ENCODE measurements around the gene PDGFRB.

The PDGFRB gene

DNA sequence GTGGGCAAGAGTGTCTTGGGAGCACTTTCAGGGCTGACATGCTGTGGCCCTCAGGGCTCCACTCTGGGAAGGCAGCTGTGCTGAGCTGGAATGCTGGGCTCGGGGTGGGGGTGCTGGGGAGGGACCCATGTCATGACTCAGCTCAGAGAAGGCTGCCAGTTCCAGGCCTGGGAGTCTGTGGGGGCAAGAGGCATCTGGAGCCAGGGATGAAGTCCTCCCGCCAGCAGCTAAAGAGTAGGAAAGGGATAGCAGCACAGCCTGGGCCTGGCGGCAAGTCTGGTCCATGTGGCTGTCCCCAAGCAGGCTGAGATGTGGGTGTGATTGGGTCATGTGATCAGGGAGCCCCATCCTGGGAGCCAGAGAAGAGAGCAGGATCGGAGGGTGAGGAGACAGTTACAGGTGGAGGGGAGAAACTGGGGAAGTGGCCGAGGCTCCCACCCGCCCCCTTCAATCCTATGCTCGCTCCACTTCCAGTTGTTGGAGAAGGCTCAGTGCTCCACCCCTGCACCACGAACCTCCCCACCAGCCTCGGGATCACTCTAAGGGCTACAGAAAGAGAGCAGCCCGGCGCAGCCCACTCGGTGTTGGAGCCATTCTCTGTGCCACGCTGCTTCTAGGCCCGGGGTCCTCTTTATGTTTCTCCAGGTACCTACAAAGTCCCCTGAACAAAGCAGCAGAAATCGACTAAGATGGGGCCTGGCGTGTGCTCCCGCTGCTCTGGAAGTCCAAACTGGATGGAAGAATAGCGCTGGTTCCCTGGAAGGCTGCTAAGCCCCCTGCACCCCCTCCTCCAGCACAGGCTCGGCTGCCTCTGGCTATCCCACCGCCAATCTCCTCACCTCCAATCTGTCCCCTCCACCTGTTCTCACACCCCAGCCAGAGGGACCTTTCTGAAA is 12.0 kb downstream of the PDGFRB start:
- DNase-seq = no peak

DNA sequence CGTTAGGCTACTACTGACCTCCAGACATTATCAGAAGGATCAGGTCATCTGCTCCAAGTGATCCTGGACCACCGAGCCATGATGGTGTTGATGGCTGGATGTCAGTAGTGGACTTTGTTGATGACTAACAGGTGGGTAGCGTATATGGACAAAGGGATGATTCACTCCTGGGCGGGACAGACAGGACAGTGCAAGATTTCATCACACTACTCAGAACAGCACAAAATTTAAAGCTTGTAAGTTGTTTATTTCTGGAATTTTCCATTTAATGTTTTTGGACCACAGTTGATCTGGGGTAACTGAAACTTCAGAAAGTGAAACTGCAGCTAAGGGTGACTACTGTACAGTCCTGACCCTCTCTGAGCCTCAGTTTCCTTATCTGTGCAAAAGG is 12.7 kb downstream of the PDGFRB start:
- no peak for DNase-seq

DNA sequence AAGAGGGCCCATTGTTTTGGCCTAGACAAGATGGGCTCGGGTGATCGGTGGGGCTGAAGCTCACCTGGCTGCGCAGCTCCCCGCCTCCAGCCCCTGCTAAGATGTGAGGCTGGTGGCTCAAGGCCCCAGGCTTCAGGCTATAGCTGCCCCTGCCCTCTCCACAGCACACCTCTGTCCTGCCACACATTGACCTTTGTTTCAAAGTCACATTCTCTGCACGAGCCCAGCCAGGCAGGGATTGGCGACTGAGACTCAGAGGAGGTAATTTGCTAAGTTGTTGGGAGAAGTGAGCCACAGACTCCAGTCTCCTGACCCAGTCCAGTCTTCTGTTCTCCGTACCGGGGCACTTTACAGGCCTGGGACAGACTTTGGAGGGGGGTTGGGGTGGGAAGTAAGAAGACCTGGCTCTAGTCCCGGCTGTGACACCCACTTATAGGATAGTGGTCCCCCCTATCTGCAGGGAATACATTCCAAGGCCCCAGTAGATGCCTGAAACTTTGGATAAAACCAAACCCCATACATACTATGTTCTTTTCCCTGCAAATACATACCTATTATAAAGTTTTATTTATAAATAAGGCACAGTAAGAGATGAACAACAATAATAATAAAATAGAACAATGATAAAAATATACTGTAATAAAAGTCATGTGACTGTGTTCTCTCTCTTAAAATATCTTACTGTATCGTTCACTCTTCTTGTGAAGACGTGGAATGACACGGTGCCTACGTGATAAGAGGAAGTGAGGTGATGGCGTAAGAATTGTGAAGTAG is 13.3 kb downstream of the PDGFRB start:
- no peak for DNase-seq

DNA sequence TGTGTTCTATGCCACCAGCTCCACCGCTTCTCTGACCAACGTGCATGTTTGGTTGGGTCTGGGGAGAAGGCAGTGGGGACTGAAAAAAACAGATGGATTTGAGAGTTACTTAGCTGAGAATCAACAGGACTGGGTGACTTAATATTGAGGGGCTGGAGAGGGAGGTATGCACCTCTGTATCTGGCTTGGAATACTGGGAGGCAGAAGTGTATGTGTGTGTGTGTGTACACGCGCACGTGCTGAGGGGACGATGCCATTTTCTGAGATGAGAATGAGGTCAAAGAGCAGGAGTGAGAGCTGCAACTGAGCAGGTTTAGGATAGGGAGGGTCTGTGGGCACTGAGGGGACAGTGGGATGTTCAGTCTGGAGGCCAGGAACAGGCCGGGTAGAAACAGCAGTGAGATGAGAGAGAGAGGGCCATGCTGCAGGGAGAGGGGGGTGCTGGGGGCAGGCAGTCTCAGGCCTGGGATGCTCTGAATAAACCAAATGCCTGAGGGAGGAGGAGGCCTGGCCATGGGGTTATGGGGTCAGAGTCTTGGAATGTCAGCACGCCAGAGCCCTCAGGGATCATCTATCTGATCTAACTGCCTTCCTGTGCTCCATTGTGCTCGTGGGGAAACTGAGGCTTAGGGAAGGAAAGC is 14.0 kb downstream of the PDGFRB start:
- no peak for DNase-seq

DNA sequence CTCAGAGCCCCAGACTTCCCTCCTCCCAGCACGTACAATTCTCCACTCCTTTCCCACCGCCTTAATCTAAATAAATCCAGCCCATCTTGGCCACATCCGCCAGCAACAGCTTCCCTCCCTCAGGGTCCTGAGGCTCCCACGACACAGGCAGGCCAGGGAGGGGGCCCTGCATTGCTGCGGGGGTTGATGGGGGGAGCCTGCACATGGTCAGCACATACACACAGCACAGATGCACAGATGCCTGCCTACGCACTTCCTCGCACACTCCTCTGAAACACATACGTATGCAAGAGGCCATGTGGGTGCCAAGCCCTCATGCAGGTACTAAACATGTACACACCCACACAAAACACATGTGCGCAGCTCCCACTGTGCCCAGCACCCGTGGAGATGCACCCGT is 14.8 kb downstream of the PDGFRB start:
- DNase-seq = no peak

DNA sequence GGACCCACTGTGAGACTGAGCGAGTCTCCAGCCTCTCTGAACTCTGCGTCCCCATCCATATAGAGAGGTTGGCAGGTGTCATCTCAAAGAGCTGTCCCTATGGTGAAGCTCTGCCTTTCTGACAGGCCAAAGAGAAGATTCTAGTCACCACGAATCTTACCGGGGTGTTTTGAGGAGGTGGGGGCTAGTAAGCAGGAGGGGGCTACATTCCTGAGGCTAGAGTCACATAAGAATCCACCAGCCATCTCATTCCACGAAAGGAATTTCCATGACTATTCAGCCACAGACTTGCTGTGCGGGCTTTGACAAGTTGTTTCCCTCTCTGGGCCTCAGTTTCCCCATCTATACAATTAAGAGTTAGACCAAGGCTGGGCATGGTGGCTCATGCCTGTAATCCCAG is 16.3 kb downstream of the PDGFRB start:
- no peak for DNase-seq

DNA sequence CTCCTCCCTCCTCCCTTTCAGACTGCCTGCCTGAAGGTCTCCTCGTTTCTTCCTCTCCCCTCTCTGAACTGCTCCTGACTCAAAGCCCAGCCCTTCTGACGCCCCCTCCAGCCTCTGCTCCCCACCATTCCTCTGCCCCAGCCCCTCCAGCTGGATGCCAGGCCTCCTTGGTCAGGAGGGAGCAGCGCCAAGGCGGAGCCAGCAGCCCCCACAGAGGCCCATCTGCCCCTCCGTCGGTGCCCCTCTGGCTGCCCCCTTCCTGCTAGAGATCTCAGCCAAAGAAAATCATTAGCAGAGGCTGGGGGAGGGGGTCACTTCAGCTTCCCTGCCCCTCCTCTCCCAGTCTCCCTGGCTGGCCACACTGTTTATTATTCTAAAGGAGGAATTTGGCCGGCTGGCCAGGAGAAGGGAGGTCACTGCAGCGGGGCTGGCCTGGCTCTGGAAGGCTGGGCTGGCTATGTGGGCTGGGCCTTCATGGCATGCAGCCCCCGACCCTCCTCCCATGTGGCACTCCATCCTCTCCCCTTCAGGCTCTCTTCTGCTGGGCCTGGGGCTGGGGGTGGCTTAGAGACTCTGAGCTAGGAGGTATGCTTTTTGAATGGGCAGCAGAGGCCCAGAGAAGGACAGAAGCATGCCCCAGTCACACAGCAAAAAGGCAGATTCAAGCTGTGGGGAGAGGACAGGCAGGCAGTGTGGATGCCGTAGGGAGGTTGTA is 16.9 kb downstream of the PDGFRB start:
- no peak for DNase-seq

DNA sequence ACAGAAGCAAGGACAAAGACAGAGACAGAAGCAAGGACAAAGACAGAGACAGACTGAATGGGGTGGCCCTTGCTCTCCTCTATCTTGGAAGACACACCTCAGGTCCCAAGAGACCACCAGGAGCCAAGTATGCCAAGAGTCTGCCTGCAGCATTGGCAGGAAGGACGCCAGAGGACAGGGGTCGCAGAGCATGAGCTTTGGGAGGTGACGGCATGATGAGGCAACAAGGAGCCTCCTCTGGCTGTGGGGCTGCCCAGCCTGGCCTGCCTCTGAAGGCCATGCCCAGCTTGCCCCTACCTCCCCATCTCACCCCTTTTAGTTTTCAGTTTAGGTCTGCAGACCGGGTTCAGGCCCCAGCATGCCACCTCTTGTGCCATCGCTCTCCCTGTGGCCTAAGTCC is 17.6 kb downstream of the PDGFRB start:
- no peak for DNase-seq

DNA sequence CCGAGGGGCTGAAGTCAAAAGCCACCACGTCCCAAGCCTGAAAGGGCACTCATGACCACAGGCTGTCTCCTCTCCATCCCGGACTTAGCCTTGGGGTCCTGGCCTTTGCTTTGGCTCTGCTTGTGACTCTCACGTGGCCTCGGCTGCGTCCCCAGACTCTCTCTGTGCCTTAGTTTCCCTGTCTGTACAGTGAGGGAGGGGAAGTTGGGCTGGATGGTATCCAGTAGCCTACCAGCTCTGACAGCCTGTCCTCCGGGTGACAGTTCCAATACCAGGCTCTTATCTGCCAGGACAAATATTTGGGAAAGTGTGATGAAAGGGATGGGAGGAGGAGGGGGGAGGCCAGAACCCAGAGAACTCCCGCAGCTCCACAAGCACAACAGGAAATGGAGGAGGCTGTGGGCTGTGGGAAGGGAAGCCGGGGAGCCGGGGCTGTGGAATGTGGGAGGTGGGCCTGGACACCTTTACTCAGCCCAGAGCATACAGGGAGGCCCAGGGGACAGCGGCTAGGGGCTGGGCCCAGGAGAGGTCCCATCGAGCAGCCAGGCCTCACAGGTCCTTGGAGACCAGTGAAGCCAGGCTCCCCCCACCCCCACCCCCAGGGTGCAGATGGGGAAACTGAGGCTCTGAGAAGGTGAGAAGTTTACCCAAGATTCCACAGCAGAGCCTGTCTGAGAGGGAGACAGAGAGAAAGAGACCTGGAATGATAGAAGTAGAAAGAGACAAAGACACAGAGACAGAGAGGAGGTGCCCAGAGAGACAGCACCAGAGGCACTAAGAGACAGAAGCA is 18.3 kb downstream of the PDGFRB start:
- DNase-seq = no peak

DNA sequence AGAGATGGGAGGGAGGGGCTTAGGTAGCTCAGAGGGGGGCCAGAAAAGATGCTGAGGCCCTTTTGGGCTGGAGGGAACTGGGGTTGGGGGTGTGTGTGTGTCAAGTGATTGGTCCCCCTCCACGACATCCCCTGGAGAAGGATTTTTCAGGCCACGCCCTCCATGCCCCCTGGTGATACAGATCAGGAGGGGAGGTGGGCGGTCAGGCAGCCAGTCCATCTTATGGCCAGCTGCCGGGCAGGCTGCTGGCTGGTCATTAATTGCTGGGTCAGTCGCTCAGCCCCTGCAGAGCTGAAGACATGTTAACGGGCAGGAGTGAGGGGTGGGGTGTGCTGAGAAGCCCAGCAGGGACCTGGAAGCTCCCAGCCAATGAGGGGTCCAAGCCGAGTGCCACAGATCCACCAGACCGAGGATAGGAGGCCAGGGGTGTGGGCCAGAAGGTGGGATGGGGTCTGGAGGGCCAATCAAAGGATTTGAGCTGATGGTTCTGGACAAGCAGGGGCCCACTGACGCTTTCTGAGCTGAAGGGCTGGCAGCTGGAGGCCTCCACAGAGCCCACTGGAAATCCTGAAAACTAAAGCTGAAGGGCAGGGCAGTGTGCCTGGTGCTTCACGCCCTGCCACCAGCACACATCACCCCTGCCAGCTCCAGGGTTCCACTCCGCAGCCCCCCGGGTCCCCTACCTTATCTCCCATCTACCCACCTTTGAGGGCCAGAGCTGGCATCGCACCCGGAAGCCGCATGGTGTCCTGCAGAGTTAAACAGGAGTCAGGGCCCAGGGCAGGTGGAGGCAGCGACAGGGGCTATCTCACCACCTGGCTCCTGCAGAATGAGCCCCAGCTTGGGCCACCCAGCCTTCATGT is 19.1 kb downstream of the PDGFRB start:
- no peak for DNase-seq

DNA sequence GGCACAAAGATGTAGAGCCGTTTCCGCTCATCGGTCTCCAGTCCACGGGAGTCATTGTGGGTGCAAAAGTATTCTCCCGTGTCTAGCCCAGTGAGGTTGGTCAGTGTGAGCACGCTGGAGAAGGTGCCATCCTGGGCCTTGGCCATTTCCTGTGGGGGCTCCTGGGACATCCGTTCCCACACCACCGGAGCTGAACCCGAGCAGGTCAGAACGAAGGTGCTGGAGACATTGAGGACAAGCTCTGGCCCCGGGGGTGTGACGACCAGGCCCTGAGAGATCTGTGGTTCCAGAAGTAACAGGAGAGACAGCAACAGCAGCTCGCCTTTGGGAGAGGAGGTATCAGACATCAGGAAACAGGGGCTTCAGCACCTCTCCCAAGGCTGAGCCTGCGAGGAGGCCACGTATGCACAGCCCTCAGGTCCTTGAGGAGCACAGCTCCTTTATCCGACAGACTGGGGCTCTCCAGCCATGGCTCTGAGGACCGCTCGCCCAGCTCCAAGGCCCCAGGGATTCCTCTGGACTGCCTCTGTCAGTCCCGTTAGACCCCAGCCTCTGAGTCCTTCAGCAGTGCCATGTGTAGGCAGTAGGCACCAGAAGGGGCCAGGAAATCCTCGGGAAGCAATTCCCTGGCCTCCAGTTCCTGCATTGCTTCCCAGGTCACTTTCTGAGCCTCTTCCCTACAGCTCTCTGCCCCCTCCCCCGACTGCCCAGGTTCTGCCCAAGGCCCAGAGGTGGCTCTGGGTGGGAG is 19.9 kb downstream of the PDGFRB start:
- DNase-seq = no peak

DNA sequence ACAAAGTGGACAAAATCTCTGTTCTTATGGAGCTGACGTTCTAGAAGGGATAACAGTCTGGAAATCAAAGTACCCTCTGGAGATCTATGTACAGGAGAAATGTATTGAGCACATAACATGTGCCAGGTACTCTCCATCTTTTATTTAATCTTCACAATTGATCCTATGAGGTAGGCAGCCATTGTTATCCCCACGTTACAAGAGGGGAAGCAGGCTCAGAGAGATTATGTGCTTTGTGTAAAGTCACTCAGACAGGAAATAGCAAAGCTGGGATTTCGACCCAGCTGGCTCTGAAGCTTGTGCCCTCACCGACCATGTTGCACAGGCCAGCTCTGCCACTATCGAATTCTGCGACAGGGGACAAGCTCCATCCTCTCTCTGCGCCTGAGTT is 21.5 kb downstream of the PDGFRB start:
- no peak for DNase-seq

DNA sequence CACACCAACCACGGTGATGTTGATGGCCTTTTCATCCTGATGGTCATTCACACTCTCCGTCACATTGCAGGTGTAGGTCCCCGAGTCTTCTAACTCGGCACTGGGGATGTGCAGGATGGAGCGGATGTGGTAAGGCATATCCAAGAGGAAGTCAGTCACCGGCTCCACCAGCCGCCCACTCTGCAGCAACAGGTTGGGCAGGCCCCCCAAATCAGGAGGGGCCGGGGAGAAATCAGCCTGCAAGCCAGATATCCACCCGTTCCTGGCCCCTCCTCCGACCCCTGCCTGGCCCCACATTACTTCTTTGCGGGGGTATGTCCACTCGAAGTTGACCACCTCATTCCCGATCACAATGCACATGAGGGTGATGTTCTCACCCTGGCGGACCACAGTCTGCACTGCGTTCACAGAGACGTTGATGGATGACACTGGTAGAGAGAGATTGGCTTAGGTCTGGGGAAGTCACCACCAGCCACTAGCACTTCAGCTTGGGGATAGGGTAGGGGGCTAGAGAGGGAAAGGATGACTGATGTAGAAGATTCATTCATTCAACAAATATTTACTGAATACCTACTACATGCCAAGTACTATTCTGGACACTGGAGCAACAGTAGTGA is 22.0 kb downstream of the PDGFRB start:
- DNase-seq = no peak

DNA sequence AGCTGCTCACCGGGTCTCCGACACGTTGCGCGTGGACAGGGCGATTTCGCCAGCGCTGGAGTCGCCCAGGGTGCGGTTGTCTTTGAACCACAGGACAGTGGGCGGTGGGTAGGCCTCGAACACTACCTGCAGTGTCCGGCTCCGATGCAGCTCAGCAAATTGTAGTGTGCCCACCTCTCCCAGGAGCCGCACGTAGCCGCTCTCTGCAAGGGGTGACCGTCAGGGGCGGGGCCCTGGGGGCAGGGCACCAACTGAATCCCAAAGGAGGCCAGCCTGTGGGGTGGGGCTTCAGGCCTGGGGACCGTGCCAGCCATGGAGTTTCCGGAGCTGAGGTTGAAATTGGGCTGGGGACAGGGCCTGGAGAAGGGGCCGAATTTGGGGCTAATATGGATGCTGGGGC is 22.9 kb downstream of the PDGFRB start:
- no peak for DNase-seq

DNA sequence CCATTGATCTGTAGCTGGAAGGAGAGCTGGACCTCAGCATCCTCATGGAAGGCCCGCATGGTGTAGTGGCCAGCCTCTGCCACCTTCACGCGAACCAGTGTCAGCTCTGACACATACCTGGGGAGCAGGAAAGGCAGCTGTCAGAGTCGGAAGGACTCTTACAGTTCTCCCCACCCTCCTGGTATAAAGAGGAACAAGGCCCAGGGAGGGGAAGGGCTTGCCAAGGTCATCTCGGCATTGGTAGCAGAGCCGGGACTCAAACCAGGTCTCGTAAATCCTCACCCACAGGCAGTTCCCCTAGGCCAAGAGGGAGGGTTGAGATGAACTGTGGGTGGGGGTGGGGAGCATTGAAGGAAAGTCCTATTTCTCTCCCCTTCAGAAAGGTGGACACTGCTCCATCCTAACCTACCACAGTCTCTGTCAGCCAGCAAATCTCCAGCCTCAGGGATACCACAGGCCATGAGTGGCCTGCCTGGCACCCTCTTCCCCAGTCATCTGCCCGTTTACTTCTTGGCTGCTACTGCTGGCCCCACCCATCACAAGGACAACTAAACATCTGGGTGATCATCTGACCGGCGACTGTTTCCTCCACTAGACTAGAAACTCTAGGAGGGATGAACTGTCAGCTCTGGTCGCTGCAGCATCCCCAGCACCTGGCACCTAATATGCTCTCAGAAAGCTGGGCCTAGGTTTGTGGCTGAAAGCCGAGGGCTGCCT is 23.5 kb downstream of the PDGFRB start:
- no peak for DNase-seq

DNA sequence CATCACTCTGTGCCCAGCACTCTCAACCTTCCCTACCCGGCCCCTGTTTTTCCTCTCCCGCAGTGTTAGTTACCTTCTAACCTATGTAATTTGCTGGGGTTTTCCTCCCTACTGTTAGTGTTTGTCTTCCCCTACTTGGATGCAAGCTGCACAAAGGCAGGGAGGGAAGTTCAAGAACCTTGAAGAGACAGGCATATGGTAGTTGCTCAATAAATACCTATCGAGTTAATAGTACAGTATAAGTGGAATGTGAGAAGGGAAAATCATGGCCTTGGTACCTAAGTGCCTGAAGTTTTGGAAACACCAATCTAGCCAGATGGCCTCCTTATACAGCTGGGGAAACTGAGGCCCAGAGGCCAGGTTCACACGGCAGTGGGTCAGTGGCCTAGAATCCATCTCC is 24.2 kb downstream of the PDGFRB start:
- DNase-seq = no peak

DNA sequence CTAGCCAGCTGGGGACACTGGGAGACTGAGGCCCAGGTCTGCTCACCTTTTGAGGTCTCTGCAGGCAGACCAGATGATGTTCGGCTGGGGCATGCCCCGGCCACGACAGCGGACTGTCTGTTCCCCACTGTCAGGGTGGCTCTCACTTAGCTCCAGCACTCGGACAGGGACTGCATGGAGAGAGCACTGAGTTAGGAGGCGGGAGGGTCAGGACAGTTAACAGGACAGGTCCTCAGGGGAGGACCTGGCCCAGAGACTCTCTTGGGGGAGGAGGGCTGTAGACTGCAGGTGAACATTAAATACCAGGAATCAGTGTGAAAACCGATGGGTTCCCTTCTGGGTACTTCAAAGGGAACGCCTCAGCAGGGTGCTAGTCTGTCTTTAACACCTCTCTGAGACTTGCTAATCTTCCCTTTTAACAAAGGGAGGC is 25.1 kb downstream of the PDGFRB start:
- DNase-seq = no peak

DNA sequence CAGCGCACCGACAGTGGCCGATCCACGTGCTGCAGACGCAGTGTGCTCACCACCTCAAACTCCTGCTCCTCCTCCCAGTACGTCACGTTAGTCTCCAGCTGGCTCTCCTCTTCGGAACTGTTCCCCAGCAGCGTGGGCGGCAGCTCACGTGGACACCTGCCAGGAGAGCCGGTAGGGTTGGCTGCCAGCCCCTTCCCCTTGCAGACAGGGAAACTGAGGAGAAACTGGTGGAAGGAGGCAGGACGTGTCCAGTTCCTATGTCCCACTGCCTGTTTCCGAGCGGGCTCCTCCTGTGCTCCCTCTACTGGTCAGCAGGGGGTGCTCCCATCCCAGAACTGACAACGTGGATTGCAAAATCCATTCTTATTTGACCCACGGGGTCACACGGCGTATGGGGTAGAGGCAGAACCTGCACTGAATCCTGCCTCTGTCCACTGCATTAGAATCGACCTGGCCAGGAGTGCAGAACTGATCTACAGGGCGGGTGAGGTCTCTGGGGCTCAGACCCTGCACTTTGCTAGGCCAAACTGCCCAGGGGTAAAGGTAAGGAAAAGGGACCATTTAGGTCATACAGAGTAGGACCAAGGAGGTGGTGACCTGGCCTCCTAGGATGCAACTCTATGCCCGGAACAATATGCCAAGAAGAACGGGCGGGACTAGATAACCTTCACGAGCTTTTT is 25.7 kb downstream of the PDGFRB start:
- DNase-seq = peak; percentile 15

DNA sequence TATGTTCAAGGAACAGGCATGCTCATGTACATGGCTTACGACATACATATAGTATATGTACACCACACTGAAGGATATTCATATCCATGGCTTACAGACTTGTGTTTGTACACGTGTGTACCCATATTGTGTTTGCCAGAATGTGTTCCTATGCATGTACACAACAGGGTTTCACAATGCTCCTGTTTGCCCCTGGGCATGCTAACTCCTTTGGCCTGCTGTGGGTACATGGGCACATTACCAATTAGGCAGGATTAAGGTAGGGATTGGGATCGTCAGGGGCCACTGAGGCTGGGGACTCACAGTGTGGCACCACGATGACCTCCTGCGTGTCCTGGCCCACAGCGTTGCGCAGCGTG is 26.2 kb downstream of the PDGFRB start:
- no peak for DNase-seq
